ENCODE measurements around the gene UNC5CL. TPM values are rescaled to one million over a fixed set of nuclear protein-coding genes. Genes with fewer than 3 reads are reported as not detected.

UNC5CL gene
- total RNA-seq, 1 donor from 2014 or later: 0.27 TPM

DNA sequence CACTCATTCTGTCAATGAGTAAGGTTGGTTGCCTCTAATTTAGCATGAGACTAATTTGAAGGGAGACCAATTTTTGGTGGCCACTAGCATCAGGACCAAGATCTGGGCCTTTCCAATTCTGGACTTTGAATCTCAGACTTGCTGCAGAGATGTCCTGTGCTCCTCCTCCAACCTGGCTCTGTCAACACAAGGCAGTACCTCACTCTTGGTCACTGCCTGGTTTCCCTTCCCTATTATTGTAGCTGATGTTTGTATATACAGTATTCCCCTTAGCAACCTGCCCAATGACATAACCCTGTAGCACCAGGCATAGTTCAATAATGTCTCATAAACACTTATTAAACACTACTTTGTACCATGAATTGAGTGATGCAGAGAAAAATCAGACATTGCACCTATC, 50.4 kb downstream of the UNC5CL start:
- intact Hi-C loops (cut with micrococcal nuclease): no loop called here
- DNase-seq: no peak
- no peaks in the 10 kb centered on the region for H3K4me1 ChIP-seq
- H3K27ac ChIP-seq (replicated peaks): no peak overlapping the region
- H3K36me3 ChIP-seq: no peaks in the 10 kb centered on the region
- H3K27me3 ChIP-seq (ENCODE audit: low read depth): peaks cover 6% of the 10 kb centered on the region
- H3K4me3 ChIP-seq: no peak overlapping the region
- H3K9me3 ChIP-seq (replicated peaks): no peaks in the 10 kb centered on the region
- TF ChIP-seq, protein P1, sequence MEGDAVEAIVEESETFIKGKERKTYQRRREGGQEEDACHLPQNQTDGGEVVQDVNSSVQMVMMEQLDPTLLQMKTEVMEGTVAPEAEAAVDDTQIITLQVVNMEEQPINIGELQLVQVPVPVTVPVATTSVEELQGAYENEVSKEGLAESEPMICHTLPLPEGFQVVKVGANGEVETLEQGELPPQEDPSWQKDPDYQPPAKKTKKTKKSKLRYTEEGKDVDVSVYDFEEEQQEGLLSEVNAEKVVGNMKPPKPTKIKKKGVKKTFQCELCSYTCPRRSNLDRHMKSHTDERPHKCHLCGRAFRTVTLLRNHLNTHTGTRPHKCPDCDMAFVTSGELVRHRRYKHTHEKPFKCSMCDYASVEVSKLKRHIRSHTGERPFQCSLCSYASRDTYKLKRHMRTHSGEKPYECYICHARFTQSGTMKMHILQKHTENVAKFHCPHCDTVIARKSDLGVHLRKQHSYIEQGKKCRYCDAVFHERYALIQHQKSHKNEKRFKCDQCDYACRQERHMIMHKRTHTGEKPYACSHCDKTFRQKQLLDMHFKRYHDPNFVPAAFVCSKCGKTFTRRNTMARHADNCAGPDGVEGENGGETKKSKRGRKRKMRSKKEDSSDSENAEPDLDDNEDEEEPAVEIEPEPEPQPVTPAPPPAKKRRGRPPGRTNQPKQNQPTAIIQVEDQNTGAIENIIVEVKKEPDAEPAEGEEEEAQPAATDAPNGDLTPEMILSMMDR (IDR thresholded peaks at IDR 0.05; ENCODE audit: borderline replicate concordance): no peak

DNA sequence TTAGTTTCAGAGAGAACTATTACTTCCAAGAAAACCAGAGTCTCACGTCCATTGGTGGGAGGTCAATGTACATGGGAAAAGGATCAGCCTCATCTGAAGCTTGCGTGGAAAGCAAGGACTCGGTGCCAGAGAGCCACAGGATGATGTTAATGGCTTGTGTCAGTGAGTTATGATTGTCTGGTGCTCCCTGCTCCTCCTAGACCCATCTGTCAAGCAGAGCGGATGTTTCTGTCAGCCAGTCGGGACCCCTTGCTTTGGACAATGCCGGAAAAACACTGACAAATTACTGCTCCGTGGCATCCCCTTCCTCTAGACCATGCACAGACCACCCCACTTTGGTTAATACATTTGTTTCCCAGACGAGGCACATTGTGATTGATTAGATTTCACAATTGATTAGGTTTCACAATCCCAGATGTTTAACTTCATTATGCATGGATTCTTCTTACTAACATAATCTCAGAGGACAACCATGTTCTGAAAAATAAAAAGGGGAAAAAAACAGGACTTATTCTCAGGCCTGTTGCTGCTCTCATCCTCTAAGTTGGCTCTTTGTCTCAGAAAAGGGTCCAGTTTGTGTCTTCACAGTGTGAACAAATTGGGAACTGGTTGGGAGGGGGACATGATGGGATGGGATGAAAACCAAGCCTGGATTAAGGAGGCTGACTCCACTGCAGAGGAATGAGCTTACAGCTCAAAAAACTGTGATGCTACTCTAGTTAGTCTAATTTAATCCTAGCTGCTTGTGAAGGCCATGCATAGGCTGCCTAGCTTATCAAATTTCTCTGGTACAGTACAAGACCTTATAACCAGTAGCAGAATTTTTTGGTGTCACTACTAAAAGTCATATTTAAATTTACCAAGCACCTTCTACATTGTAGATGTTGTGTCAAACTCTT, 51.9 kb downstream of the UNC5CL start:
- TF ChIP-seq, protein P1 (IDR thresholded peaks at IDR 0.05; ENCODE audit: borderline replicate concordance): no peak
- no peak for DNase-seq
- Histone ChIP-seq H3K27ac (replicated peaks) (no peak overlapping the region), H3K27me3 (ENCODE audit: low read depth) (peaks cover 7% of the 10 kb centered on the region), H3K4me1 (no peaks in the 10 kb centered on the region), H3K36me3 (no peaks in the 10 kb centered on the region), H3K9me3 (replicated peaks) (no peaks in the 10 kb centered on the region), H3K4me3 (no peak overlapping the region)
- intact Hi-C loops (cut with micrococcal nuclease): no loop called here

DNA sequence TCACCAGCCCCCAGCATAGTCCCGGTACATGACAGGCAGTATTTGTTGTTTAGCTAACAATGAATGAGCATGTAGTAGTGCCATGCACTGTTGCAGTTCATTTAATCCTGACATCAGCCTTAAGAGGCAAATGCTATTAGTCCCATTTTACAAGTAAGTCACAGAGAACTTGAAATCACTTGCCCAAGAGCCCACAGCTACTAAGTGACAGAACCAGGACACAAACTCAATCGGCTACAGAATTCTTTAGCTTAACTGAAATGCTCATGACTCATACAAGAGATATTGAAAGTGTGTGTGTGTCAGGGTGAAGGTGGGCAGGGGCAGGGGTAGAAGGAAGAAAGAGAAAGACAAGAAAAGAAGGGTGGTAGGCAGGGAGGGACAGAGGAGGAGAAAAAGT, 52.7 kb downstream of the UNC5CL start:
- intact Hi-C loops (cut with micrococcal nuclease): no loop called here
- no peak overlapping the region for H3K4me3 ChIP-seq
- no peak for DNase-seq
- H3K4me1 ChIP-seq: no peaks in the 10 kb centered on the region
- no peaks in the 10 kb centered on the region for H3K9me3 ChIP-seq (replicated peaks)
- TF ChIP-seq, protein P1 (IDR thresholded peaks at IDR 0.05; ENCODE audit: borderline replicate concordance): no peak
- H3K27me3 ChIP-seq (ENCODE audit: low read depth): peaks cover 7% of the 10 kb centered on the region
- H3K36me3 ChIP-seq: no peaks in the 10 kb centered on the region
- no peak overlapping the region for H3K27ac ChIP-seq (replicated peaks)

DNA sequence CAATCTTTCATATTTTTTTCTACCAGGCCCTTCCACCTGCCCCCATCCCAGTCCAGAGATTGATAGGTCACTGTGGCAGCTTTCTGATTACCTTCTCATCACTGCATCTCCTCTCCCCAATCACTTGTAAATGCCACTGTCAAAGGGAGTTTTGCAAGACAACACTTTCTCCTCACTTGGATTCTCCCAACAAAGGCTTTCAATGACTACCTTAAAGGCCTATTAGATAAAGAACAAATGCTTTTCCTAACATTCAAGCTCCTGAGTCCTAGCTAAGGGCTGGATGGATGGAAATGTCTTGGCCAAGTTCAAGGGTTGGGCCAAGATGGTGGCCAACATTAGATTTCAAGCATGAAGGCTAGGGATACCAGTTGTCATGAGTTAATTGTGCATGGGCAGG, 55.3 kb downstream of the UNC5CL start:
- Histone ChIP-seq H3K27me3 (ENCODE audit: low read depth) (peaks cover 15% of the 10 kb centered on the region), H3K9me3 (replicated peaks) (no peaks in the 10 kb centered on the region), H3K27ac (replicated peaks) (no peak overlapping the region), H3K4me3 (no peak overlapping the region), H3K4me1 (no peaks in the 10 kb centered on the region), H3K36me3 (no peaks in the 10 kb centered on the region)
- intact Hi-C loops (cut with micrococcal nuclease): no loop called here
- TF ChIP-seq, protein P1 (IDR thresholded peaks at IDR 0.05; ENCODE audit: borderline replicate concordance): no peak
- DNase-seq: no peak

DNA sequence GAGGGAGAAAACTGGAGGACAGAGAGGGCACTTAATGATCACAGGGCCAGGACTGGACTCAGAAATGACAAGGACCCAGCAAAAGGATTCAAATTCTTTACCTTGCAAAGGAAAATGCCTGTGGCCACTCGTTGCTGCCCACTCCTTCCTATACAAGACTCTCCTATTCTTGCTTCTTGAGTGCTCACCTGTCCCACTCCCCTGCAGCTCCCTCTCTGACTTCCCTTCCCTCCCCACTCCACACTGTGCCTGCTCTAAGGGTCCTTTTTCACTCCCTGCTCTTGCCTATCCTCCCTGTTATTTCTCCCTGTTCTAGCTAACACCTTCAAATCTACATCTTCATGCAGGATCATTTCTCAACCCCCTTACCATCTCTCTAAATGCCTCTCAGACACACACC, 56.1 kb downstream of the UNC5CL start:
- Histone ChIP-seq H3K4me3 (no peak overlapping the region), H3K4me1 (no peaks in the 10 kb centered on the region), H3K36me3 (no peaks in the 10 kb centered on the region), H3K27ac (replicated peaks) (no peak overlapping the region), H3K27me3 (ENCODE audit: low read depth) (peaks cover 18% of the 10 kb centered on the region), H3K9me3 (replicated peaks) (no peaks in the 10 kb centered on the region)
- TF ChIP-seq, protein P1 (IDR thresholded peaks at IDR 0.05; ENCODE audit: borderline replicate concordance): no peak
- intact Hi-C loops (cut with micrococcal nuclease): no loop called here
- DNase-seq: no peak
